Ovary (tissue), 9 donors: Measurements from ENCODE around the gene BAHCC1. TPM values are rescaled to one million over a fixed set of nuclear protein-coding genes. Genes with fewer than 3 reads are reported as not detected.

Experiments used
- DNase-seq, 5 donors: peaks; one replicate each; pipeline ENCODE4 v3.0.0-alpha.2; 2019 to 2020
- H3K27ac ChIP-seq, 2 donors: fragments of 200-600 bp; one replicate each; pipeline versions ENCODE4 v1.5.1 to v1.8.0; 2019 to 2022
- H3K27me3 ChIP-seq: fragments of 200-600 bp; one replicate; pipeline ENCODE4 v1.8.0; 2022
- H3K36me3 ChIP-seq: fragments of 200-600 bp; sonication (generic); one replicate; pipeline ENCODE4 v1.5.1; 2019
- H3K4me1 ChIP-seq: one replicate; pipeline ENCODE4 v1.8.1; 2013; ENCODE audit warnings: mild to moderate bottlenecking, moderate library complexity; ENCODE audit not compliant: insufficient read depth
- H3K4me3 ChIP-seq: fragments of 200-600 bp; sonication (generic); one replicate; pipeline ENCODE4 v1.5.1; 2017
- H3K9me3 ChIP-seq, 2 donors: fragments of 200-600 bp in 1 of 2; sonication (generic) in 1 of 2; one replicate each; pipeline versions ENCODE4 v1.5.1 to v1.8.1; 2013 to 2019; ENCODE audit warnings: mild to moderate bottlenecking in 1 of 2, moderate library complexity in 1 of 2
- CTCF ChIP-seq, 3 donors: fragments of 450-650 bp in 2 of 3; fragments of 200-600 bp in 1 of 3; IDR thresholded peaks; one replicate each; pipeline versions ENCODE4 v1.5.1 to v1.8.0; 2016 to 2022; ENCODE audit warnings: antibody characterized with exemption in 3 of 3, mild to moderate bottlenecking in 1 of 3
- EP300 ChIP-seq: sonication (generic); formaldehyde crosslinking; IDR thresholded peaks from one replicate; pipeline ENCODE4 v1.6.1; 2017; ENCODE audit warnings: antibody characterized with exemption
- POLR2A ChIP-seq: fragments of 450-650 bp; IDR thresholded peaks from one replicate; pipeline ENCODE4 v1.6.1; 2017; ENCODE audit warnings: antibody characterized with exemption, mild to moderate bottlenecking, moderate library complexity
- WGBS, 3 donors: extraction: QIAGEN DNeasy Blood & Tissue Kit in 1 of 3; methylation state at CpG; one replicate each; pipeline versions ENCODE4 v1.1.5 to v1.1.7; 2013 to 2017; 5-methylcytosine and 5-hydroxymethylcytosine counted together
- intact Hi-C, 4 donors: fragments of 100-400 bp; cut with DNase I; formaldehyde crosslinking; loops; one replicate each; pipeline versions ENCODE4 v1.11.0 to v1.15.1; 2022 to 2023
- polyA plus RNA-seq, 2 donors: library from polyadenylated mRNA; stranded (reverse); fragments of 200-250 nt in 1 of 2; fragments of 350-450 nt in 1 of 2; fragmentation: Illumina TruSeq in 1 of 2; extraction: RNeasy Lipid Tissue Mini Kit (QIAGEN cat#74804) in 1 of 2; gene quantifications; one replicate each; pipeline ENCODE4 v1.2.3, GENCODE V29; 2013 to 2014
- total RNA-seq, 7 donors: library from RNA; depleted of rRNA in 2 of 7; stranded (reverse); fragments of >200 nt in 2 of 7; fragmentation: NEBNext Ultra II Directional in 3 of 7; extraction: Animal tissue kit (Norgen Biotek cat#: 25700) in 3 of 7; gene quantifications; one replicate each; pipeline versions ENCODE4 v1.1.0 to v1.2.4, GENCODE V29; 2016 to 2023
- donor health status: DM: no; HTN: no; CAD: no; lungs with moderate emphysema.
- donor health status: DM: no; HTN: no; CAD: no.
- donor health status: Bipolar disorder and iron deficiency.
- donor health status: DM: yes; HTN: yes; CAD: no.
- donor health status: DM: no; HTN: no; CAD: no.
- donor health status: DM: yes; HTN: yes; CAD: no.

The BAHCC1 gene
- total and polyA plus RNA-seq, 9 donors: 1.9 to 31.9 (median 18.4) TPM

GRCh38 chr17:81370294-81370693, 25.0 kb upstream of the BAHCC1 start:
- intact Hi-C loops: no loop called here
- Histone ChIP-seq H3K27ac (no peak overlapping the region), H3K27me3 (no peaks in the 10 kb centered on the region), H3K36me3 (no peaks in the 10 kb centered on the region), H3K9me3 (no peaks in the 10 kb centered on the region), H3K4me1 (peaks cover 5% of the 10 kb centered on the region), H3K4me3 (no peak overlapping the region)
- TF ChIP-seq EP300: no peak
- no peak for TF ChIP-seq CTCF (IDR thresholded peaks at IDR 0.05)
- no peak for TF ChIP-seq POLR2A
- no peak for DNase-seq
- 86 to 87% (median 86%) methylated on average over 5 of the region's 5 CpGs for WGBS, 3 donors

- Histone ChIP-seq H3K9me3 (no peaks in the 10 kb centered on the region), H3K36me3 (no peaks in the 10 kb centered on the region), H3K27ac (no peak overlapping the region), H3K4me3 (no peak overlapping the region), H3K4me1 (no peaks in the 10 kb centered on the region), H3K27me3 (no peaks in the 10 kb centered on the region)
- TF ChIP-seq POLR2A (no peak), EP300 (no peak), CTCF (IDR thresholded peaks at IDR 0.05) (no peak)
- 65 to 77% (median 72%) methylated on average over 22 of the region's 22 CpGs for WGBS, 3 donors
- DNase-seq: peak in 1 of 5 donors; percentile 29
- intact Hi-C loops: no loop called here
Measured at GRCh38 chr17:81371910-81372760, 23.1 kb upstream of the BAHCC1 start.

GRCh38 chr17:81373536-81374160, 21.6 kb upstream of the BAHCC1 start:
- Histone ChIP-seq H3K36me3 (no peaks in the 10 kb centered on the region), H3K4me3 (no peak overlapping the region), H3K27me3 (no peaks in the 10 kb centered on the region), H3K9me3 (no peaks in the 10 kb centered on the region), H3K4me1 (no peaks in the 10 kb centered on the region), H3K27ac (no peak overlapping the region)
- WGBS, 3 donors: 86 to 94% (median 89%) methylated on average over 24 of the region's 24 CpGs
- TF ChIP-seq POLR2A (no peak), EP300 (no peak), CTCF (IDR thresholded peaks at IDR 0.05) (no peak)
- DNase-seq: no peak
- intact Hi-C loops: no loop called here

GRCh38 chr17:81374890-81375289, 20.4 kb upstream of the BAHCC1 start:
- DNase-seq: no peak
- H3K27me3 ChIP-seq: no peaks in the 10 kb centered on the region
- WGBS, 3 donors: 83 to 88% (median 84%) methylated on average over 5 of the region's 5 CpGs
- no peaks in the 10 kb centered on the region for H3K36me3 ChIP-seq
- intact Hi-C loops: no loop called here
- H3K4me3 ChIP-seq: no peak overlapping the region
- H3K27ac ChIP-seq: no peak overlapping the region
- H3K9me3 ChIP-seq: no peaks in the 10 kb centered on the region
- TF ChIP-seq CTCF (IDR thresholded peaks at IDR 0.05): no peak
- TF ChIP-seq POLR2A: no peak
- TF ChIP-seq EP300: no peak
- H3K4me1 ChIP-seq: no peaks in the 10 kb centered on the region
